GM23248 (cell line): ENCODE results near the gene RIGI. TPM values are rescaled to one million over a fixed set of nuclear protein-coding genes. Genes with fewer than 3 reads are reported as not detected.

Experiments used
- DNase-seq: peaks from one replicate; pipeline ENCODE4 v3.0.0-alpha.2; 2015
- H2AFZ ChIP-seq: fragments of 200-600 bp; sonication (generic); 2 replicates; pipeline ENCODE4 v1.6.1; 2016; ENCODE audit warnings: antibody characterized with exemption
- H3F3A ChIP-seq: fragments of 200-600 bp; sonication (generic); 2 replicates; pipeline ENCODE4 v1.6.1; 2016; ENCODE audit warnings: mild to moderate bottlenecking, antibody characterized with exemption, mixed run types; ENCODE audit not compliant: insufficient read depth
- H3K27ac ChIP-seq: fragments of 200-600 bp; sonication (generic); 2 replicates; pipeline ENCODE4 v1.5.1; 2016; ENCODE audit warnings: mild to moderate bottlenecking
- H3K27me3 ChIP-seq: fragments of 200-600 bp; sonication (generic); replicated peaks from 2 replicates; pipeline ENCODE4 v1.6.1; 2016; ENCODE audit warnings: mild to moderate bottlenecking; ENCODE audit not compliant: insufficient read depth
- H3K36me3 ChIP-seq: fragments of 200-600 bp; sonication (generic); 2 replicates; pipeline ENCODE4 v1.6.1; 2016; ENCODE audit warnings: low read depth, mild to moderate bottlenecking
- H3K4me1 ChIP-seq: fragments of 200-600 bp; sonication (generic); 2 replicates; pipeline ENCODE4 v1.6.1; 2016; ENCODE audit warnings: mild to moderate bottlenecking; ENCODE audit not compliant: insufficient read depth
- H3K4me2 ChIP-seq: fragments of 200-600 bp; sonication (generic); one replicate; pipeline ENCODE4 v1.6.1; 2016; ENCODE audit warnings: mild to moderate bottlenecking; ENCODE audit not compliant: unreplicated experiment
- H3K4me3 ChIP-seq: fragments of 200-600 bp; sonication (generic); 2 replicates; pipeline ENCODE4 v1.5.1; 2016; ENCODE audit warnings: mild to moderate bottlenecking
- H3K79me2 ChIP-seq: fragments of 200-600 bp; sonication (generic); 2 replicates; pipeline ENCODE4 v1.6.1; 2016; ENCODE audit warnings: mild to moderate bottlenecking; ENCODE audit not compliant: insufficient read depth
- H3K9ac ChIP-seq: fragments of 200-600 bp; sonication (generic); 2 replicates; pipeline ENCODE4 v1.6.1; 2016; ENCODE audit warnings: mild to moderate bottlenecking
- H3K9me2 ChIP-seq: fragments of 200-600 bp; sonication (generic); 2 replicates; pipeline ENCODE4 v1.6.1; 2016; ENCODE audit warnings: mixed run types, mild to moderate bottlenecking, moderate library complexity; ENCODE audit not compliant: insufficient read depth
- H3K9me3 ChIP-seq: fragments of 200-600 bp; sonication (generic); one replicate; pipeline ENCODE4 v1.6.1; 2017; ENCODE audit warnings: low read depth
- H4K20me1 ChIP-seq: fragments of 200-600 bp; sonication (generic); 2 replicates; pipeline ENCODE4 v1.6.0; 2016; ENCODE audit not compliant: insufficient read depth
- EZH2 ChIP-seq: fragments of 200-600 bp; sonication (generic); IDR thresholded peaks from 2 replicates; pipeline ENCODE4 v1.6.1; 2018; ENCODE audit warnings: antibody characterized with exemption, mild to moderate bottlenecking; ENCODE audit not compliant: insufficient read depth, poor library complexity, severe bottlenecking
- EZH2phosphoT487 ChIP-seq: fragments of 200-600 bp; sonication (generic); IDR thresholded peaks from 2 replicates; pipeline ENCODE4 v1.6.1; 2018; ENCODE audit warnings: antibody characterized with exemption, moderate library complexity, mild to moderate bottlenecking, low read depth; ENCODE audit not compliant: insufficient read depth
- WGBS, 2 experiments: methylation state at CpG; one replicate each; pipeline ENCODE4 v1.1.6; 2015 to 2017; ENCODE audit warnings: low lambda C conversion rate in 2 of 2, low coverage in 1 of 2; ENCODE audit errors: missing lambda C conversion rate in 2 of 2; 5-methylcytosine and 5-hydroxymethylcytosine counted together
- in situ Hi-C: fragments of 300-500 bp; cut with MboI; formaldehyde crosslinking; loops from 2 replicates; pipeline ENCODE4 v1.15.0; 2020
- polyA plus RNA-seq: library from polyadenylated mRNA; unstranded; fragments of >200 nt; fragmentation: Nextera tagmentation; extraction: Ambion mirVana; gene quantifications from 2 replicates; pipeline ENCODE4 v1.2.1, GENCODE V29; 2016
- total RNA-seq: library from RNA; depleted of rRNA; stranded (reverse); fragments of >200 nt; shearing (Covaris generic); gene quantifications from 2 replicates; pipeline ENCODE4 v1.2.3, GENCODE V29; 2014

The RIGI gene
- total and polyA plus RNA-seq, 2 experiments from 2014 or later: 5.1 to 8.2 TPM

DNA sequence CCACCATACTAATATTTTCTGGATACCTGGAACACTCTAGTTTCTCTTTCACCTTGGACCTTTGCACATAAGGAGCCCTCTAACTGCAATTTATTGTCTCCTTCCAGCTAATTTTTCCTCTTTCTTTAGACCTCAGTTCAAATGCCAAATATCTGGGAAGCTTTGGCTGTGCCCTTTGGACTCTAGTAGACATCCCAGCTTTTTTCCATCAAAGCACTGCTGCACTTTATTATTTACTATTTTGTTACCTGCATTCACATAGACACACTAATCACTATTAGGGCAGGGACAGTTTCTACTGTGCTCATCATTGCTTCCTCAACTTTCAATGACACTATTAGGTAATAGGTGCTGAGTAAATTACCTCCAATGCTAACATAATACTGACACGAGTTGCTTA, 2.1 kb downstream of the RIGI start:
- DNase-seq: no peak
- Histone ChIP-seq H3K9ac (no peak overlapping the region), H3K4me1 (peaks cover 15% of the 10 kb centered on the region), H3K4me2 (no peak overlapping the region), H3K9me2 (no peaks in the 10 kb centered on the region), H3K27me3 (no peaks in the 10 kb centered on the region), H4K20me1 (no peaks in the 10 kb centered on the region), H3K4me3 (no peak overlapping the region), H3F3A (peaks cover 4% of the 10 kb centered on the region; the same call in 1 of the 2 replicates), H3K9me3 (no peaks in the 10 kb centered on the region), H3K36me3 (no peaks in the 10 kb centered on the region), H2AFZ (no peak overlapping the region), H3K79me2 (peaks cover 32% of the 10 kb centered on the region), H3K27ac (no peak overlapping the region)
- 100% methylated on average over 1 of the region's 1 CpG for WGBS, 2 experiments
- in situ Hi-C loops: no loop called here
- TF ChIP-seq EZH2phosphoT487 (no peak), EZH2 (no peak)

- Histone ChIP-seq H3K4me2 (no peak overlapping the region), H3K9me3 (peaks cover 3% of the 10 kb centered on the region), H4K20me1 (no peaks in the 10 kb centered on the region), H3K79me2 (peaks cover 16% of the 10 kb centered on the region; the same call in 1 of the 2 replicates), H3K27me3 (no peaks in the 10 kb centered on the region), H3K36me3 (no peaks in the 10 kb centered on the region), H3K9me2 (no peaks in the 10 kb centered on the region), H2AFZ (no peak overlapping the region), H3K4me1 (no peaks in the 10 kb centered on the region; the same call in 1 of the 2 replicates), H3F3A (no peaks in the 10 kb centered on the region), H3K9ac (no peak overlapping the region), H3K4me3 (no peak overlapping the region), H3K27ac (no peak overlapping the region)
- no peak for DNase-seq
- TF ChIP-seq EZH2: no peak
- no peak for TF ChIP-seq EZH2phosphoT487
- WGBS, 2 experiments: 93 to 97% methylated on average over 1 of the region's 1 CpG
- in situ Hi-C loops: no loop called here
These were observed 7.7 kb downstream of the RIGI start for GRCh38 chr9:32518276-32518675.

DNA sequence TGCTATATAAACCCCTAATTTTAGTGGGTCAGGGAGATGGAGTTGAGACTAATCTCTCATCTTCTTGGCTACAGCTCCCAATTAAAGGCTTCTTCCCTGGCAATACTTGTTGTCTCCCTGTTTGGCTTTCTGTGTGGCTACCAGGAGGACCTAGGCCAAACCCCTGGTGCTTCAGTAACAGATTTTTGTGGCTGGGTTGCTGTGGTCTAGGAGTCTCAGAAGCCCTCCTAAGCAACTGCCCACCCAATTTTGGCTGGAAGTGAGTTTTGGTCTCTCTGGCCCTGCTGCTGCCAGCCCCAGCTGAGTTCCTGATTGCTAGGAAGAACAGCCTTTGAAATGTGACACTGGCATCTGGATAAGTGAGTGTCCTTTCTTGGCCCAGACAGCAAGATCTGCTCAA, 9.8 kb downstream of the RIGI start:
- no peak overlapping the region for H3K27ac ChIP-seq
- no peaks in the 10 kb centered on the region for H3K9me2 ChIP-seq
- H4K20me1 ChIP-seq: no peaks in the 10 kb centered on the region
- no peaks in the 10 kb centered on the region for H3F3A ChIP-seq
- no peak overlapping the region for H3K4me2 ChIP-seq
- in situ Hi-C loops: no loop called here
- no peak overlapping the region for H2AFZ ChIP-seq
- no peak overlapping the region for H3K4me3 ChIP-seq
- DNase-seq: no peak
- peaks cover 23% of the 10 kb centered on the region for H3K79me2 ChIP-seq
- no peaks in the 10 kb centered on the region for H3K27me3 ChIP-seq
- no peak overlapping the region for H3K9ac ChIP-seq
- TF ChIP-seq EZH2: no peak
- no peak for TF ChIP-seq EZH2phosphoT487
- peaks cover 3% of the 10 kb centered on the region for H3K9me3 ChIP-seq
- no peaks in the 10 kb centered on the region for H3K36me3 ChIP-seq
- no peaks in the 10 kb centered on the region; the same call in 1 of the 2 replicates for H3K4me1 ChIP-seq

DNA sequence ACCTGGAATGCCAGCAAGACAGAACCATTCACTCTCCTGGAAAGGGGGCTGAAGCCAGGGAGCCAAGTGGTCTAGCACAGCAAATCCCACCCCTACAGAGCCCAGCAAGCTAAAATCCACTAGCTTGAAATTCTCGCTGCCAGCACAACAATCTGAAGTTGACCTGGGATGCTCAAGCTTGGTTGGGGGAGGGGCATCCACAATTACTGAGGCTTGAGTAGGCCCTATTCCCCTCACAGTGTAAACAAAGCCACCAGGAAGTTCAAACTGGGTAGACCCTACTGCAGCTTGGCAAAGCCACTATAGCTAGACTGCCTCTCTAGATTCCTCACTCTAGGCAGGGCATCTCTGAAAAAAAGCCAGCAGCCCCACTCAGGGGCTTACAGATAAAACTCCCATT, 17.3 kb downstream of the RIGI start:
- WGBS, 2 experiments: 95 to 100% methylated on average over 1 of the region's 1 CpG
- H3K4me1 ChIP-seq: no peaks in the 10 kb centered on the region

DNA sequence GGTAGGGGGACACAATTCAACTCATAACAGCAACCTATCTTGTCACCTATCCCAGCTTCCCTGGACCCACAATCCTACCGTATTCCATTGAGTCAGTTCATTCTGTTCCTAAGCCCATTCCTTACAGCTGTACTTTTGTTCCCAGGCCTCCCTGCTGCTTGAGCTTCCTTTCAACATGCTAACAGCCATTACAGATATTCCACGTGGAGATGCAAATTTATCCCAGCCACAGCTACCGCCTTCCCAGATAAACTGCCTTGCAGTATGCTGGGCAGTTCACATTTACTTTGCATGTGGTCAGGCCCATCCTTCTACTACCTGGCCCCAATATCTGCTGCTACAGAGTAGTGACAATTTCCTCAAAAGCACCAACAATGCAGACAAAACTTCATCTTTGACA, 23.0 kb downstream of the RIGI start:
- Histone ChIP-seq H3K9me3 (no peaks in the 10 kb centered on the region), H3K27me3 (no peaks in the 10 kb centered on the region), H3K79me2 (no peaks in the 10 kb centered on the region), H3K9ac (no peak overlapping the region), H3K4me1 (peaks cover 7% of the 10 kb centered on the region; the same call in 1 of the 2 replicates), H3K9me2 (no peaks in the 10 kb centered on the region), H2AFZ (no peak overlapping the region), H3K27ac (no peak overlapping the region), H3K4me2 (no peak overlapping the region), H4K20me1 (no peaks in the 10 kb centered on the region), H3F3A (peaks cover 8% of the 10 kb centered on the region), H3K4me3 (no peak overlapping the region), H3K36me3 (no peaks in the 10 kb centered on the region)
- no peak for DNase-seq
- in situ Hi-C loops: no loop called here
- 66 to 76% methylated on average over 3 of the region's 3 CpGs for WGBS, 2 experiments
- TF ChIP-seq EZH2 (no peak), EZH2phosphoT487 (no peak)

More for the DNA sequence above, 17.3 kb downstream of the RIGI start:
- no peak for TF ChIP-seq EZH2phosphoT487
- TF ChIP-seq EZH2: no peak
- Histone ChIP-seq H3K36me3 (no peaks in the 10 kb centered on the region), H3F3A (no peaks in the 10 kb centered on the region), H4K20me1 (no peaks in the 10 kb centered on the region), H3K27ac (no peak overlapping the region), H3K9ac (no peak overlapping the region), H3K79me2 (peaks cover 16% of the 10 kb centered on the region; the same call in 1 of the 2 replicates), H3K4me2 (no peak overlapping the region), H2AFZ (no peak overlapping the region), H3K27me3 (no peaks in the 10 kb centered on the region), H3K9me3 (no peaks in the 10 kb centered on the region), H3K4me3 (no peak overlapping the region), H3K9me2 (no peaks in the 10 kb centered on the region)
- in situ Hi-C loops: no loop called here
- no peak for DNase-seq
